Measurements from ENCODE around the gene ATP2B1. TPM values are rescaled to one million over a fixed set of nuclear protein-coding genes. Genes with fewer than 3 reads are reported as not detected.

ATP2B1 gene
- total RNA-seq, 1 experiment from 2014 or later, result 20.6 TPM

DNA sequence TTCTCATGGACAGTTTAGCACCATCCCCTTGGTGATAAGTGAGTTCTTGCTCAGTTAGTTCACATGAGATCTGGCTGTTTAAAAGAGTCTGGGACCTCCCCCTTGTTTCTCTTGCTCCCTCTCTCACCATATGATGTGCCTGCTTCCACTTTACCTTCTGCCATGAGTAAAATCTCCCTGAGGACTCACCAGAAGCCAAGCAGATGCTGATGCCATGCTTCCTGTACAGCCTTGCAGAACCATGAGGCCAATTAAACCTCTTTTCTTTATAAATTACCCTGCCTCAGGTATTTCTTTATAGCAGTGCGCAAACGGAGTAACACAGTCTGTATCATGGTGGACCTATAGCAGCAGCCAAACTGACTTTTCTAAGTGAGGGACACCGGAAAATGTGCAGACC is 58.8 kb downstream of the ATP2B1 start:
- Histone ChIP-seq H4K20me1 (ENCODE audit: control insufficient read depth, insufficient read depth, insufficient read length) (no peaks in the 10 kb centered on the region), H3K4me1 (ENCODE audit: insufficient read depth, low read length) (peaks cover 3% of the 10 kb centered on the region; the same call in 1 of the 2 replicates), H3K9me3 (ENCODE audit: control insufficient read depth, low read depth, low read length) (no peaks in the 10 kb centered on the region), H3K9ac (ENCODE audit: extremely low read depth, insufficient read length, low read length) (no peak overlapping the region), H3K4me2 (ENCODE audit: insufficient read depth, insufficient read length, low read length) (no peak overlapping the region), H3K79me1 (ENCODE audit: insufficient read depth, low read depth, low read length, poor library complexity, severe bottlenecking) (no peaks in the 10 kb centered on the region), H2AFZ (ENCODE audit: low read length) (no peak overlapping the region), H3K23ac (ENCODE audit: insufficient read length, low read depth, low read length) (no peak overlapping the region), H2BK15ac (ENCODE audit: low read depth, low read length) (no peak overlapping the region), H4K8ac (replicated peaks; ENCODE audit: insufficient read length, low read depth, low read length) (no peak overlapping the region), H2AK5ac (ENCODE audit: insufficient read length, low read length) (no peak overlapping the region), H2BK20ac (ENCODE audit: low read depth, low read length, poor library complexity, severe bottlenecking) (no peak overlapping the region), H3K27me3 (ENCODE audit: insufficient read depth, low read length) (no peaks in the 10 kb centered on the region), H3K79me2 (ENCODE audit: insufficient read depth, low read length) (no peaks in the 10 kb centered on the region), H4K5ac (ENCODE audit: insufficient read length, low read depth, low read length) (no peak overlapping the region), H2BK12ac (ENCODE audit: insufficient read length, low read depth, low read length) (no peak overlapping the region), H2BK5ac (ENCODE audit: insufficient read length, low read length) (no peak overlapping the region), H3K27ac (ENCODE audit: insufficient read length, low read depth, low read length) (no peak overlapping the region), H3K4ac (ENCODE audit: low read depth, low read length) (no peak overlapping the region), H3K23me2 (ENCODE audit: insufficient read length, low read depth, low read length, poor library complexity, severe bottlenecking) (no peaks in the 10 kb centered on the region), H4K91ac (ENCODE audit: insufficient read length, low read depth, low read length) (no peak overlapping the region), H3K14ac (ENCODE audit: insufficient read depth, low read length) (no peak overlapping the region), H3K56ac (ENCODE audit: insufficient read length, low read depth, low read length) (no peak overlapping the region), H2BK120ac (ENCODE audit: low read depth, low read length, poor library complexity, severe bottlenecking) (no peak overlapping the region), H3K18ac (ENCODE audit: insufficient read length, low read depth, low read length) (no peak overlapping the region), H3T11ph (ENCODE audit: low read length) (no peak overlapping the region)
- Mint-ChIP-seq H3K9me3 (no peaks in the 10 kb centered on the region), H3K4me1 (peaks cover 17 to 21% of the 10 kb centered on the region in 2 experiments), H3K36me3 (ENCODE audit: insufficient read depth in 1 of 3, low read depth in 3 of 3) (peaks cover 6 to 15% (median 8%) of the 10 kb centered on the region in 3 experiments; a peak in 6 of 7 replicates), H3K4me3 (no peak overlapping the region), H3K27ac (no peak overlapping the region), H3K27me3 (ENCODE audit: low read depth) (no peaks in the 10 kb centered on the region)
- DNase-seq, result no peak
- TF ChIP-seq, protein P1, sequence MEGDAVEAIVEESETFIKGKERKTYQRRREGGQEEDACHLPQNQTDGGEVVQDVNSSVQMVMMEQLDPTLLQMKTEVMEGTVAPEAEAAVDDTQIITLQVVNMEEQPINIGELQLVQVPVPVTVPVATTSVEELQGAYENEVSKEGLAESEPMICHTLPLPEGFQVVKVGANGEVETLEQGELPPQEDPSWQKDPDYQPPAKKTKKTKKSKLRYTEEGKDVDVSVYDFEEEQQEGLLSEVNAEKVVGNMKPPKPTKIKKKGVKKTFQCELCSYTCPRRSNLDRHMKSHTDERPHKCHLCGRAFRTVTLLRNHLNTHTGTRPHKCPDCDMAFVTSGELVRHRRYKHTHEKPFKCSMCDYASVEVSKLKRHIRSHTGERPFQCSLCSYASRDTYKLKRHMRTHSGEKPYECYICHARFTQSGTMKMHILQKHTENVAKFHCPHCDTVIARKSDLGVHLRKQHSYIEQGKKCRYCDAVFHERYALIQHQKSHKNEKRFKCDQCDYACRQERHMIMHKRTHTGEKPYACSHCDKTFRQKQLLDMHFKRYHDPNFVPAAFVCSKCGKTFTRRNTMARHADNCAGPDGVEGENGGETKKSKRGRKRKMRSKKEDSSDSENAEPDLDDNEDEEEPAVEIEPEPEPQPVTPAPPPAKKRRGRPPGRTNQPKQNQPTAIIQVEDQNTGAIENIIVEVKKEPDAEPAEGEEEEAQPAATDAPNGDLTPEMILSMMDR (conservative IDR thresholded peaks at IDR 0.05), result no peak
- whole genome bisulfite sequencing (ENCODE audit: extremely low coverage, insufficient read length, low lambda C conversion rate), result no CpG with 5 or more reads among the region's 3 CpGs
